ENCODE results near the gene NOLC1.

Gene NOLC1

GRCh38 chr10:102211615-102212299 lies 59.6 kb downstream of the NOLC1 start:
- DNase-seq, result no peak

All from activated CD8-positive, alpha-beta memory T cell treated with anti-CD3 and anti-CD28 coated beads, Interleukin-2, amount 50 U/mL, for 48 hours (primary cell).